ENCODE results near the gene MGAT5. TPM values are rescaled to one million over a fixed set of nuclear protein-coding genes. Genes with fewer than 3 reads are reported as not detected.
"Not testable (repeated sequence)": the region's sequence is repeated elsewhere in the genome, so short reads cannot be mapped to it uniquely, and the experiment has no call there.

The MGAT5 gene
- total and polyA plus RNA-seq, 7 experiments from 2014 or later: 5.3 to 48.0 (median 40.0) TPM

DNA sequence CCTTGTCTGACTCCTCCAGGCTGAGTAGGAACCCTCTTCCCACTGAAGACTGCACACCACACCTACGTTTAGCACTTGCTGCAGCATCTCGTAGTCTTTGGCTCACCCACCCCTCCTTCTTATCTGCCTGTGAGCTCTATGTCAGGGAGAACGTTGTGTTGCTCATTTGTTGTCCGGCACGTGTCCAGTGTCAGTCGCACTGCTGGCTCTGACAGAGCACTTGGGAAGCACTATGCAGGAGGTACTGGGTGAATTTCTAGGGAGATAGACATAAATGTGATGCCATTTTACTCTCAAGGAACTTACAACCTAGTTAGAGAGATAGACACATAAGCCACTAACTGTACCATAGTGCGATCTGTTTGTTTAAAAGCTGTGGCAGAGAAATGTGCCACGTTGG is 223.1 kb downstream of the MGAT5 start:
- H3K27ac ChIP-seq (ENCODE audit: low read depth, low read length); H3K4me1 Mint-ChIP-seq; intact Hi-C loops (cut with micrococcal nuclease); POLR2A ChIA-PET; H3K27ac Mint-ChIP-seq; H3K36me3 Mint-ChIP-seq; H3K27me3 ChIP-seq (ENCODE audit: control insufficient read depth in 2 of 2, insufficient read depth in 2 of 2, low read length in 2 of 2); H3K4me3 Mint-ChIP-seq; CTCF ChIA-PET; ATAC-seq; DNase-seq; H3K4me1 ChIP-seq (ENCODE audit: control insufficient read depth in 2 of 2, insufficient read depth in 2 of 2, low read length in 2 of 2); H3K36me3 ChIP-seq (ENCODE audit: control insufficient read depth in 2 of 3, insufficient read depth in 3 of 3, low read length in 3 of 3); H3K4me3 ChIP-seq (ENCODE audit: low read length): not testable (repeated sequence)
- H3K9me3 ChIP-seq (ENCODE audit: control insufficient read depth in 2 of 3, low read length in 3 of 3): peaks cover 0 to 12% (median 0%) of the 10 kb centered on the region in 3 experiments
- H3K9me3 Mint-ChIP-seq: peaks cover 0 to 27% (median 13%) of the 10 kb centered on the region in 11 donors
- H3K27me3 Mint-ChIP-seq: peaks cover 2 to 22% (median 7%) of the 10 kb centered on the region in 5 donors

DNA sequence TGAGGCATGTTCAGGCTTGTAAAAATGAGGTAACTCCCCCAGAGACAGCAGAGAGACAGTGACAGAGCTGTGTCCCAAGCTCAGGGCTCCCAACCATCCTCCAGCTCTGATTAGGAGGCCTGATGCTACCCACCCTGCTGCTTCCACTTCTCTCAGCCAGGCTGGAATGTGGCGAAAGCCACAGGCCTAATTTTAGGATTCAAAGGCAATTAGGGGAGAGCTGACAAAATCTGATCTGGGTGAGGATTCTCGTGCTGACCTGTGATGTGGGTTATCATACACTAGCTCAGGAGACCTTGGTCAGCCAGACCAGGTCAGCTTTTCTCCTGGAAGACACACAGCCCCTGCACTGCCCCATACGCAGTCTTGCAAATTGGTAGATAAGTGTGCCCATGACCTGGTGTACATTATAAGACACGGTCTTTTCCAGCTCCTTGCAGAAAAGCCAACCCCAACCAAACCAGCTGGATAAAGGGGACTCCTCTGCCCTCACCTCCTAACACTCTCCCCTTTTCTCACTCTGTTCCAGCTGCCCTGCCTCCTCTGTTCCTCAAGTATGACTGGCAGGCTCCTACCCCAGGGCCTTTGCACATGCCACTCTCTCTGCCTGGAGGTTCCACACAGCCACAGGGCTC is 225.9 kb downstream of the MGAT5 start:
- no peak overlapping the region for H3K4me3 ChIP-seq (ENCODE audit: low read length)
- H3K4me3 Mint-ChIP-seq: no peak overlapping the region
- intact Hi-C loops (cut with micrococcal nuclease): no loop called here
- ChIA-PET CTCF (interaction anchor here (0.7 kb wide), 1 partner anchor 307 kb away, joined by 3 read pairs; no protein-coding TSS in a partner anchor), POLR2A (no interaction called here)
- no peaks in the 10 kb centered on the region for H3K9me3 ChIP-seq (ENCODE audit: control insufficient read depth in 2 of 3, low read length in 3 of 3)
- no peak overlapping the region for H3K27ac ChIP-seq (ENCODE audit: low read depth, low read length)
- H3K9me3 Mint-ChIP-seq: peaks cover 0 to 2% (median 0%) of the 10 kb centered on the region in 11 donors
- peak overlapping the region in 1 of 9 donors; percentile 42 for H3K27ac Mint-ChIP-seq
- H3K27me3 ChIP-seq (ENCODE audit: control insufficient read depth in 2 of 2, insufficient read depth in 2 of 2, low read length in 2 of 2): no peaks in the 10 kb centered on the region
- DNase-seq (no peak), ATAC-seq (no peak)
- H3K36me3 Mint-ChIP-seq: no peaks in the 10 kb centered on the region
- peaks cover 0 to 21% (median 13%) of the 10 kb centered on the region in 5 donors for H3K27me3 Mint-ChIP-seq
- H3K4me1 ChIP-seq (ENCODE audit: control insufficient read depth in 2 of 2, insufficient read depth in 2 of 2, low read length in 2 of 2): no peaks in the 10 kb centered on the region
- no peaks in the 10 kb centered on the region for H3K4me1 Mint-ChIP-seq
- H3K36me3 ChIP-seq (ENCODE audit: control insufficient read depth in 2 of 3, insufficient read depth in 3 of 3, low read length in 3 of 3): no peaks in the 10 kb centered on the region

DNA sequence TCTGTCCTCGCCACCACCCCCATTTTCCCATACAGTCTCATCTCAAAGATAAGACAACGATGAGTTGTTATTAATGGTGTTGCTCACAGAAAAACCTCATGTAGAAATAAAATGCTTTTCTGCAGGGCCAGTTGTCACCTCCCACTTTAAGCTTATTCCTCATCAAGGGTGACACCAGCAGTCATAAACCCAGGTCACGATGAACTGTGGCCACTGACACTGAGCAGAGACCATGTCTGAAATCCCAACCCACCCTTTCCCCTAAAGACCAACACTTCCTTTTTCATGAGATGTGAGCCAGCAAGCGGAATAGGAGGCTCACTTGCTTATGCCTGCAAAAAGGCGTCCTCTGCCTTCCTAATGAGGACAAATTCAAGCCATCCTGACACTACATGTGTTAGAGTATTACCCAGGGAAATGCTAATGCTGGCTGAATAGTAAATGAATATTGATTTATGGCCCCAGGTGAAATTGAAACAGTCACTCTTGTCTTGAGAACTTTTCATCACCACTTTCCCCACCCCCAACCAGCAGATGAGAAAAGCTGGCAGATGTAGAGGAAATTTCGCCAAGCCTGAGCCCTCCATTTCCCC is 228.4 kb downstream of the MGAT5 start:
- DNase-seq (no peak), ATAC-seq (no peak)
- no peaks in the 10 kb centered on the region for H3K36me3 ChIP-seq (ENCODE audit: control insufficient read depth in 2 of 3, insufficient read depth in 3 of 3, low read length in 3 of 3)
- no peak overlapping the region for H3K27ac ChIP-seq (ENCODE audit: low read depth, low read length)
- no peaks in the 10 kb centered on the region for H3K9me3 ChIP-seq (ENCODE audit: control insufficient read depth in 2 of 3, low read length in 3 of 3)
- Mint-ChIP-seq H3K9me3 (peaks cover 0 to 2% (median 0%) of the 10 kb centered on the region in 11 donors), H3K4me1 (no peaks in the 10 kb centered on the region), H3K36me3 (no peaks in the 10 kb centered on the region), H3K27me3 (peaks cover 0 to 21% (median 5%) of the 10 kb centered on the region in 5 donors), H3K27ac (no peak overlapping the region), H3K4me3 (no peak overlapping the region)
- no peak overlapping the region for H3K4me3 ChIP-seq (ENCODE audit: low read length)
- ChIA-PET CTCF (no interaction called here), POLR2A (no interaction called here)
- H3K4me1 ChIP-seq (ENCODE audit: control insufficient read depth in 2 of 2, insufficient read depth in 2 of 2, low read length in 2 of 2): no peaks in the 10 kb centered on the region
- intact Hi-C loops (cut with micrococcal nuclease): no loop called here
- H3K27me3 ChIP-seq (ENCODE audit: control insufficient read depth in 2 of 2, insufficient read depth in 2 of 2, low read length in 2 of 2): no peaks in the 10 kb centered on the region

DNA sequence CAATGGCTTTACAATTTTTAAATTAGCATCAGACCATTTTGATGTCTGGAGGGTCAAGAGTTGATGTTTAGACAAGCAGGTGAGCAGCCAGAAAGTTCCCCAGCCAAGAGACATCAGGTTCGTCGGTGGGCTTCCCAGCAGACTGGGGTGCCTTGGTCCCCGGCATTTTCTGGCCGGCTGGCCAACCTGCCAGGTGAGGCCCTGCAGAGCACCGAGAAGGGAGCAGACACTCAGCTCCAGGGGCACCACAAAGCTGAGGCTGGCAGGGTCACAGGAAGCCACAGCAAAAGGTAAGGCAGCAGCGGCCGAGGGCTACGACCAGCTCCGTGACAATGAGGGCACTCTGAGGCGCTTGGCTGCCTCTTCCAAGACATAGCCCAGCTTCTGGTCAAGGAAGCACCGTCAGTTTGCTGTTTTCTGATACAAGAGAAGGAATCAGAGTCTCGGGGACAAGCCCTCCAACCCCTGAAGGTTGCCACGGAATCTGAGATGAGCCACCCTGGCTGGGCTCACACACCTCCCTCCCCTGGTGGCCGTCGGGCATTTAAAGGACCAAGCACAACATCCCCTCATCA is 229.0 kb downstream of the MGAT5 start:
- H3K27ac ChIP-seq (ENCODE audit: low read depth, low read length): no peak overlapping the region
- Mint-ChIP-seq H3K4me1 (no peaks in the 10 kb centered on the region), H3K9me3 (peaks cover 0 to 2% (median 0%) of the 10 kb centered on the region in 11 donors), H3K36me3 (no peaks in the 10 kb centered on the region), H3K4me3 (no peak overlapping the region), H3K27me3 (peaks cover 0 to 21% (median 4%) of the 10 kb centered on the region in 5 donors), H3K27ac (no peak overlapping the region)
- H3K9me3 ChIP-seq (ENCODE audit: control insufficient read depth in 2 of 3, low read length in 3 of 3): no peaks in the 10 kb centered on the region
- H3K36me3 ChIP-seq (ENCODE audit: control insufficient read depth in 2 of 3, insufficient read depth in 3 of 3, low read length in 3 of 3): no peaks in the 10 kb centered on the region
- H3K27me3 ChIP-seq (ENCODE audit: control insufficient read depth in 2 of 2, insufficient read depth in 2 of 2, low read length in 2 of 2): no peaks in the 10 kb centered on the region
- no peaks in the 10 kb centered on the region for H3K4me1 ChIP-seq (ENCODE audit: control insufficient read depth in 2 of 2, insufficient read depth in 2 of 2, low read length in 2 of 2)
- ATAC-seq (no peak), DNase-seq (no peak)
- intact Hi-C loops (cut with micrococcal nuclease): no loop called here
- POLR2A ChIA-PET: no interaction called here
- H3K4me3 ChIP-seq (ENCODE audit: low read length): no peak overlapping the region
- CTCF ChIA-PET: no interaction called here

DNA sequence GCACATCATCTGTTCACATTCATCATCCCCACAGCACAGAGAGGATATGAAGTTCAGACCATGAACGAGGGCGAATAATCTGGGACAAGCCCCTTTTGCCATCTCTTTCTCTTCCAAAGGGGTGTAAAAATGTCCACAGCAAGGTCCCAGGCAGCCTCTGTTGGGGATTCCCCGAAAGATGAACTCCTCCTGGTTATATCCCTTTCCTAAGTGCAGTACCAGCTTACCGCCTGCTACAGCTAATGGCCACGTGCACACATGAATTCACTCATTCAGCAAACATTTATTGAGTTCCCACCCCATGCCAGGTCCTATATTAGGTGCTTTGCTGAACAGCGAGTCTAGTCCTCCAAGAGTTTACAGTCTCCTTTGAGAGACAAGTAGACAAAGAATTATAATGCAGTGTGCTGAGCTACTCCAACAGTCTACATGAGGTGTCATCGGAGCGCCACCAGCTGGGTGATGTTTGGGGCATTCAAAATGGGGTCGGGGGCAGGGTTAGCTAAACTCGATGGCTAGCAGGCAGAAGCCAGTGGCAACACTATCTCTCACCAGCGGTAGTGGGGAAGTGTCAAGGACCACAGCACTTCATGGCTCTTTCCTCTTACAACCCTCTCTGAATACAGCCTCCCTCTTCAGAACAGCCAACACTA is 236.0 kb downstream of the MGAT5 start:
- no peaks in the 10 kb centered on the region for H3K9me3 ChIP-seq (ENCODE audit: control insufficient read depth in 2 of 3, low read length in 3 of 3)
- H3K27me3 Mint-ChIP-seq: peaks cover 5 to 21% (median 15%) of the 10 kb centered on the region in 5 donors
- no peak overlapping the region for H3K27ac Mint-ChIP-seq
- H3K27ac ChIP-seq (ENCODE audit: low read depth, low read length): no peak overlapping the region
- H3K36me3 Mint-ChIP-seq: no peaks in the 10 kb centered on the region
- H3K9me3 Mint-ChIP-seq: no peaks in the 10 kb centered on the region
- DNase-seq (no peak), ATAC-seq (no peak)
- no peak overlapping the region for H3K4me3 ChIP-seq (ENCODE audit: low read length)
- ChIA-PET CTCF (no interaction called here), POLR2A (no interaction called here)
- H3K4me3 Mint-ChIP-seq: no peak overlapping the region
- H3K27me3 ChIP-seq (ENCODE audit: control insufficient read depth in 2 of 2, insufficient read depth in 2 of 2, low read length in 2 of 2): no peaks in the 10 kb centered on the region
- intact Hi-C loops (cut with micrococcal nuclease): no loop called here
- no peaks in the 10 kb centered on the region for H3K36me3 ChIP-seq (ENCODE audit: control insufficient read depth in 2 of 3, insufficient read depth in 3 of 3, low read length in 3 of 3)
- H3K4me1 Mint-ChIP-seq: peaks cover 0 to 5% (median 0%) of the 10 kb centered on the region in 7 donors
- no peaks in the 10 kb centered on the region for H3K4me1 ChIP-seq (ENCODE audit: control insufficient read depth in 2 of 2, insufficient read depth in 2 of 2, low read length in 2 of 2)

DNA sequence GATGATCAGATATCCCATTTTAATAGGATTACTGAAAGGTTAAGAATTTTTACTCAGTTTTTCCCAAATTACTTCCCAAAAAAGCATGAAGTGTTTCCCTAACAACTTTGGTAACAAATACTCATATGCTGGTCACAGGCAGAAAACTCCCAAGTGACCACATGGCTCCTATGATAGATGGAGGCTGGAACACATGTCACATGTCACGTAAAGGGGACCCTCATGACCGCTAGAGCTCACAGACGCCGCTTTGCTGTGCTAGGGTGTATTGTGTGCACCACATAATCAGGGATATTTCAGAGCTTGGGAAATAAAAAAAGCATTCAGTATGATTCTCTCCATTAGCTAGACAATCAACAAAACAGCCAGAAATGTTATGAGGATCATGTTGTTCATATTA is 236.7 kb downstream of the MGAT5 start:
- Histone ChIP-seq H3K27ac (ENCODE audit: low read depth, low read length) (no peak overlapping the region), H3K9me3 (ENCODE audit: control insufficient read depth in 2 of 3, low read length in 3 of 3) (no peaks in the 10 kb centered on the region), H3K27me3 (ENCODE audit: control insufficient read depth in 2 of 2, insufficient read depth in 2 of 2, low read length in 2 of 2) (no peaks in the 10 kb centered on the region), H3K4me1 (ENCODE audit: control insufficient read depth in 2 of 2, insufficient read depth in 2 of 2, low read length in 2 of 2) (no peaks in the 10 kb centered on the region), H3K4me3 (ENCODE audit: low read length) (no peak overlapping the region), H3K36me3 (ENCODE audit: control insufficient read depth in 2 of 3, insufficient read depth in 3 of 3, low read length in 3 of 3) (no peaks in the 10 kb centered on the region)
- Mint-ChIP-seq H3K4me3 (no peak overlapping the region), H3K36me3 (no peaks in the 10 kb centered on the region), H3K27me3 (peaks cover 5 to 21% (median 16%) of the 10 kb centered on the region in 5 donors), H3K27ac (no peak overlapping the region), H3K9me3 (no peaks in the 10 kb centered on the region), H3K4me1 (peaks cover 0 to 5% (median 0%) of the 10 kb centered on the region in 7 donors)
- POLR2A ChIA-PET: no interaction called here
- ATAC-seq (no peak), DNase-seq (no peak)
- CTCF ChIA-PET: no interaction called here
- intact Hi-C loops (cut with micrococcal nuclease): no loop called here

Measured in naive thymus-derived CD4-positive, alpha-beta T cell (primary cell).